Measurements from ENCODE around the gene KANK2. TPM values are rescaled to one million over a fixed set of nuclear protein-coding genes. Genes with fewer than 3 reads are reported as not detected.

Gene KANK2
- total and polyA plus RNA-seq, 2 of the 13 experiments (the other 11 are each of a cell fraction or from before 2014, with no cell fraction given): 5.7 to 12.9 TPM

GRCh38 chr19:11137542-11138384 lies 59.6 kb downstream of the KANK2 start (continued):
- TF ChIP-seq TCF7L2 (IDR thresholded peaks at IDR 0.05; ENCODE audit: low read depth, low read length) (no peak), RARA (CRISPR knock-in tag; IDR thresholded peaks at IDR 0.05) (no peak), HIC2 (CRISPR knock-in tag; IDR thresholded peaks at IDR 0.05; ENCODE audit: low read depth) (no peak), MIXL1 (CRISPR knock-in tag; IDR thresholded peaks at IDR 0.05) (0 out of 2 replicates have a peak, but pooled peaks have one; percentile 20), BRCA1 (CRISPR knock-in tag; IDR thresholded peaks at IDR 0.05) (no peak), ZSCAN30 (CRISPR knock-in tag; IDR thresholded peaks at IDR 0.05) (no peak), SKI (IDR thresholded peaks at IDR 0.05; ENCODE audit: partially characterized antibody) (peak; percentile 20), ZNF160 (CRISPR knock-in tag; IDR thresholded peaks at IDR 0.05) (no peak), HBP1 (CRISPR knock-in tag; IDR thresholded peaks at IDR 0.05; ENCODE audit: low read depth) (no peak), ZNF496 (CRISPR knock-in tag; IDR thresholded peaks at IDR 0.05; ENCODE audit: insufficient replicate concordance) (no peak), BCL3 (CRISPR knock-in tag; IDR thresholded peaks at IDR 0.05) (no peak), TCF12 (IDR thresholded peaks at IDR 0.05) (no peak), TCF12 (CRISPR knock-in tag; IDR thresholded peaks at IDR 0.05) (no peak), SUZ12 (IDR thresholded peaks at IDR 0.05; ENCODE audit: low read depth, low read length) (no peak), ZNF460 (CRISPR knock-in tag; IDR thresholded peaks at IDR 0.05; ENCODE audit: borderline replicate concordance) (no peak), SIN3A (IDR thresholded peaks at IDR 0.05; ENCODE audit: borderline replicate concordance, low read depth, low read length) (no peak), AFF4 (CRISPR knock-in tag; IDR thresholded peaks at IDR 0.05) (no peak), ZNF788 (CRISPR knock-in tag; IDR thresholded peaks at IDR 0.05; ENCODE audit: borderline replicate concordance) (no peak), ZNF280B (CRISPR knock-in tag; IDR thresholded peaks at IDR 0.05; ENCODE audit: borderline replicate concordance) (no peak), ZNF3 (CRISPR knock-in tag; IDR thresholded peaks at IDR 0.05) (no peak)

All from HepG2 (cell line).